D721Med (cell line): ENCODE data around the gene PXDN.
"Not testable (repeated sequence)": the region's sequence is repeated elsewhere in the genome, so short reads cannot be mapped to it uniquely, and the experiment has no call there.

Source experiments
- DNase-seq: peaks from one replicate; pipeline ENCODE4 v3.0.0; 2011; ENCODE audit warnings: low spot score; ENCODE audit not compliant: insufficient read length
- FAIRE-seq: peaks from 2 replicates; lab custom pipeline; 2011; peaks lifted over from hg19 to GRCh38; lab: Jason Lieb, UNC
- TF ChIP-seq, protein P1 (sequence below): IDR thresholded peaks from 2 replicates; pipeline ENCODE4 v1.5.1; 2012; ENCODE audit warnings: mild to moderate bottlenecking, control low read depth; ENCODE audit not compliant: insufficient read depth; ENCODE audit errors: missing control alignments

PXDN gene

DNA sequence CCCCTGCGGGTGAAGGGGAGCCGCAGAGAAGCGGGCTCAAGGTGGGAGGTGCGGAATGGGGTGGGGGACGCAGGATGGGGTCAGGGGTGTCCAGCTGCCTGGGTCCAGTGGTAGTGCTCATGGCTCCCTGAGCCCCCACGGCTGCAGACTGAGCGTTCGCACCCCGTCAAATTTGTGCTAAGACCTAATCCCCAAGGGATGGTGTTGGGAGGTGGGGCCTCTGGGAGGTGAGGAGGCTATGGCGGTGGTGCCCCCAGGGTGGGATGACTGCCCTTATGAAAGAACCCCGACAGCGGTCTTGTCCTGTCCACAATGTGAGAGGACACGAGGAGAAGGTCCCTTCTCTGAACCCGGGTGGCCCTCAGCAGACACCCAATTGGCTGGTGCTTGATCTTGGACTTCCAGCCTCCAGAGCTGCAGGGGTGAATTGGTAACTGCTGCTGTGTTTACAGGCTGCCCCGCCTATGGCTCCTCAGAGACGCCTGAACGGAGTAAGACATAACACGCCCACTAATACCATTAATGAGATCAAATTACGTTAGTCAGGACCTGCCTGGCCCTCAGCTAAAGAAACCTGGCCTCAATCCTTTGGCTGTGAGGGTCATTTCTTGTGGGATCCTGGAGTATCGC, 42.6 kb downstream of the PXDN start:
- no peak for DNase-seq
- no peak for FAIRE-seq
- TF ChIP-seq, protein P1, sequence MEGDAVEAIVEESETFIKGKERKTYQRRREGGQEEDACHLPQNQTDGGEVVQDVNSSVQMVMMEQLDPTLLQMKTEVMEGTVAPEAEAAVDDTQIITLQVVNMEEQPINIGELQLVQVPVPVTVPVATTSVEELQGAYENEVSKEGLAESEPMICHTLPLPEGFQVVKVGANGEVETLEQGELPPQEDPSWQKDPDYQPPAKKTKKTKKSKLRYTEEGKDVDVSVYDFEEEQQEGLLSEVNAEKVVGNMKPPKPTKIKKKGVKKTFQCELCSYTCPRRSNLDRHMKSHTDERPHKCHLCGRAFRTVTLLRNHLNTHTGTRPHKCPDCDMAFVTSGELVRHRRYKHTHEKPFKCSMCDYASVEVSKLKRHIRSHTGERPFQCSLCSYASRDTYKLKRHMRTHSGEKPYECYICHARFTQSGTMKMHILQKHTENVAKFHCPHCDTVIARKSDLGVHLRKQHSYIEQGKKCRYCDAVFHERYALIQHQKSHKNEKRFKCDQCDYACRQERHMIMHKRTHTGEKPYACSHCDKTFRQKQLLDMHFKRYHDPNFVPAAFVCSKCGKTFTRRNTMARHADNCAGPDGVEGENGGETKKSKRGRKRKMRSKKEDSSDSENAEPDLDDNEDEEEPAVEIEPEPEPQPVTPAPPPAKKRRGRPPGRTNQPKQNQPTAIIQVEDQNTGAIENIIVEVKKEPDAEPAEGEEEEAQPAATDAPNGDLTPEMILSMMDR = no peak

DNA sequence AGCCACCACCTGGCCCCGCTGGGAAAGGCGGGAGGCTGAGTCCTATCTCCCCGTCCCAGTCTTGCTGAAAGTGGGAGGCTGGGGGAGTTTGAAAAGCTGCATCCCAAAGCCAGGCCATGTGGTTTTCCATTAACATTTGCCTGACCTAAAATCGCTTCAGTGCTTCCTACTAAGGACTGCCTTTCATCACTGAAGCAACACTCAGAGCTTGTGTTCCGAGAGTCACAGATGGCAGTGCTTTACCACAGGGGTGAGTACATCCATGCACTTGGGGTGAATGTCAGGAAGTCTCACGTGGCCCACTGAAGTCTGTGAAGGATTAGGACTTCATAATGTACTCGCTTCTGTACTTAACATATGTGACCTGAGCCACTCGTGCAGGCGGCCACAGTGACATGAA, 43.3 kb downstream of the PXDN start:
- DNase-seq (no peak), FAIRE-seq (no peak)

DNA sequence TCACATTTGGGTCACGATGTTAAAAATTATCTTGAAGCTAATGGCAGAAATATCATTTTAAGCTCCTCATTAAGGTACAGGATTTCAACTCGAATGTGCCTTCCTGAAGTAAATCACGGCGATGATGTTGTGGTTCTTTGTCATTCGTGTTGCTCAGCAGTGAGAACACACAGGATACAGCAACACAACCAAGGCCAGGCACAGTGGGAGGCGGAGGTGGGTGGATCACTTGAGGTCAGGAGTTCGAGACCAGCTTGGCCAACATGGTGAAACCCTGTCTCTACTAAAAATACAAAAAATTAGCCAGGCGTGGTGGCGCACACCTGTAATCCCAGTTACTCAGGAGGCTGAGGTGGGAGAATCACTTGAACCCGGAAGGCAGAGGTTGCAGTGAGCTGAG, 43.9 kb downstream of the PXDN start:
- not testable (repeated sequence) for FAIRE-seq, DNase-seq

More for the DNA sequence above, 43.3 kb downstream of the PXDN start:
- TF ChIP-seq, protein P1 = no peak

DNA sequence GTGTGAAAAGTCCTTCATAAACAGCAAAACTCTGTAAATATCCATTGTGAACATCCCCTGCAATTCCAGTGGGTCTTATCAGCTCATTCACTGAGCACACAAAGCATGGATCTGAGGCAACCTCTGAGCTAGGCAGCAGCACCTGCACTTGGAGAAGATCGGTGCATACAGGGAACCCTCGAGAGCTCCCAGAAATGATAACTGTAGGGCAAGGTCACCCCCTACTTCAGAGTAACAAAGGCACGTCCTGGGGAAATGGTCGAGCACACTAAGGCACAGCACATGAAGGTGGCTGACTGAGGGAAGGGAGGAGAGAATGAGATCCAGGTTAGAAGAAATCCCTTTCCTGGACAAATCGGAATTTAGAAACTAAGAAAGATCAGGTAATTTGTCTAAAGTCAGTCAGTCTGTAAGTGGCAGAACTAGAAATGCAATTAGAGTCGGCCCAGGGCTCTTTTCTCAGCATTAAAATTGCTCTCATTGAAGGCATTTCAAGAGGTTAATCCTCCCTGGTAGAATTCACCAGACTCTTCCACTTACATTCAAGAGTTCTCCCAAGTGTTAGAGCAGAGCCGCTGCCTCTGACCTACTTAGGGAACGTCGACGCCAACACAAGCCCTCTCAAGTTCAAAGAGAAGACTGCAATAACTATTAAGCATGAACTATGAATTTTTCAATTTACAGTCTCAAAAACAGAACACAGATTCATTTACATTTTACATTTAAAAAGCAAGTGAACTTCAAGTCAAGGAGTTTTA, 45.9 kb downstream of the PXDN start:
- DNase-seq (no peak), FAIRE-seq (no peak)
- TF ChIP-seq, protein P1 = no peak

DNA sequence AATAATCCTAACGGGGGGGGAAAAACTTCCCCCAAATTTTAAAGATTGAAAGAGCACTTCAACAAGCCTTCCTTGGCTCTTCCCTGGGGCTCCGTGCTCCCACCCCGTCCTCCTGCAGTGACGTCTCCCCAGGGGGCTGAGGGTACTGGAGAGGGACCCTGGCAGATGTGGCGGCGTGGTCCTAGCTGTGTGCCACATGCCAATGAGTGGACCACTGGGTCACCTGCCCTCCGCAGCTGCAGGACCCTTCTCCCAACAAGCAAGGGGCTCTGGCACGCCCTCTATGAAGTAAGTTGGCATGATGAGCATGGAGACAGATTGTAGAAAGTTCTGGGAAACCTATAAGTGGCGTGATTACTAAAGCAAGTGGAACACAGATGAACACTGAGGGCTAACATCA, 46.7 kb downstream of the PXDN start:
- DNase-seq = no peak
- FAIRE-seq = no peak
- TF ChIP-seq, protein P1 = no peak

DNA sequence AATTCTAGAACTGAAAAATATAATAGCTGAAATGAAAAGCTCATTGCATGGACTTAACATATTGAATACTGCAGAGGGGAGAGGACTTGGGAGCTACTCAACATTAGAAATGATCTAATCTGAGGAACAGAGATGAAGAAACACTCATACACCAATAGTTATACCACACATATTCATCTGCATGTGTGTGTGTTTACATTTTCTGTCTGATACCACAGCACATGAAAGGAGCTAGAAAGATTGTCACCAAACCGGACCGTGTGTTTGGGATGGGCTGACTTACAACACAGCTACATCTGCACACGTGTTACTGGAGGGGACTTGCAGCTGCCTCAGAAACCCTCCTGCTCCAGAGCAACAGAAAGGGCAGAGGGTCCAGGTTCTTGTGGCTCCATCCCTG, 47.8 kb downstream of the PXDN start:
- DNase-seq (no peak), FAIRE-seq (no peak)
- TF ChIP-seq, protein P1 = no peak

DNA sequence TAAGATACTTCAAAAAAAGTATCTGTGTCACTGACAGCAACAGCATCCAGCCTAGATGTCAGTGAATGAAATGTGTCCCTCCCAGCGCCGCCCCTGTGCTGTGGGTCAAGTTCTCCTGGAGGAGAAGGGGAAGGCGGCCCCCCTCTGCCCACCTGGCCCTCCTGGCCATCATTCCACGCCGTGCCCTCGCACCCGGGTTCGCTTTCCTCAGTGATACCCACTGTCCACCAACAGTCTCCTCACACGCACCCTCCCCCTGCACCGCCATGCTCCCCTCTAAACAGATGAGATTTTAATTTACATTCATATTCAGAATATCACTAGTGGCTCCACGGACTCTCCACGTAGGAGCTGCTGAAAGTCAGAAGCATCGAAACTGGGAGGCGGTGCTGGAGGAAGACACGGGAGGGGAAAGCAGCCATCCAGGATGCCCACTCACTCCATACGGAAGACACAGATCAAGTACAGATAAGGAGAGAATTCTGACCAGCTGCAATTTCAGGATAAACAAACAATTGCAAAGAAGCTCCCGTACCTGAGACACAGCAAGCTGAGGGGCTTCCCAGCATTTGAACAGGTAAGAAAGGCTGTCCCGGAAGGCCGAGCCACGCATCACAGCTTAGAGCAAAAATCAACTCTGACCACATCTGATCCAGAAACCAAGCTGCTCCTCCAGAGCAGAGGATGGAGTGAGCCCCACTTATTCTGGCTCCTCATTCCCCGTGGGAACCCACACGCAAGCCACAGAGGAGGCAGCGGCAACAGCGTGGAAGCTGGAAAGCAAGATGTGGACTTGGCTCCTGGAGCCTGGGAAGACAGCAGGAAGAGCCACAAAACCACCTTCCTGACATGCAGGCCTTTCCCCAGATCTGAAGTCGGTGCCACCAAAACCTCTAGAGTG, 49.7 kb downstream of the PXDN start:
- DNase-seq (no peak), FAIRE-seq (no peak)
- TF ChIP-seq, protein P1 = no peak
